BJ (cell line): ENCODE measurements around the gene ABL2. TPM values are rescaled to one million over a fixed set of nuclear protein-coding genes. Genes with fewer than 3 reads are reported as not detected.

Experiments used
- CTCF ChIA-PET: fragments of 350-600 bp; formaldehyde crosslinking; extraction: SDS; loops from one replicate; lab custom pipeline; 2021; ENCODE audit warnings: antibody characterized with exemption, inconsistent platforms; lab: Yijun Ruan, JAX
- POLR2A ChIA-PET: fragments of 300-600 bp; sonication (Branson Sonifier 250); formaldehyde crosslinking; extraction: SDS; loops from one replicate; lab custom pipeline; 2021; ENCODE audit warnings: antibody characterized with exemption; lab: Charles Lee
- DNase-seq: peaks from one replicate; pipeline ENCODE4 v3.0.0-alpha.2; 2011; ENCODE audit warnings: low read depth
- H3K27me3 ChIP-seq: 2 replicates; pipeline ENCODE4 v1.6.0; 2011; ENCODE audit warnings: low read length; ENCODE audit not compliant: control insufficient read depth, insufficient read depth
- H3K36me3 ChIP-seq: 2 replicates; pipeline ENCODE4 v1.5.1; 2011; ENCODE audit warnings: low read length; ENCODE audit not compliant: control insufficient read depth, insufficient read depth
- H3K4me3 ChIP-seq: 2 replicates; pipeline ENCODE4 v1.5.1; 2011; ENCODE audit warnings: low read depth, mild to moderate bottlenecking, control low read depth, low read length
- CTCF ChIP-seq: IDR thresholded peaks from 2 replicates; pipeline ENCODE4 v1.5.1; 2011; ENCODE audit warnings: low read depth, mild to moderate bottlenecking, control low read depth, inconsistent platforms, low read length, moderate library complexity; ENCODE audit not compliant: insufficient read depth
- polyA plus RNA-seq: library from polyadenylated mRNA; depleted of rRNA; stranded (reverse); fragments of >200 nt; gene quantifications from 2 replicates; pipeline ENCODE4 v1.2.3, GENCODE V29; 2011; rRNA removed
- small RNA-seq: library from RNA; depleted of rRNA; stranded (forward); fragments of <200 nt; gene quantifications from one replicate; pipeline ENCODE3, GENCODE V24; 2012; ENCODE audit warnings: low replicate concordance, low read depth; ENCODE audit not compliant: insufficient read length

The ABL2 gene
- polyA plus RNA-seq, 1 experiment, result 18.7 TPM

- Histone ChIP-seq H3K36me3 (no peaks in the 10 kb centered on the region; the same call in 1 of the 2 replicates), H3K27me3 (no peaks in the 10 kb centered on the region), H3K4me3 (no peak overlapping the region)
- ChIA-PET POLR2A (no interaction called here), CTCF (no interaction called here)
- TF ChIP-seq CTCF, result no peak
- no peak for DNase-seq
These were observed 176.7 kb downstream of the ABL2 start for GRCh38 chr1:179052776-179053175.

Small RNAs within 50 kb of the gene (small RNA-seq; reads per million reads assigned to genes)
- gene AL512326.2 (not detected), gene AL512326.3 (not detected), gene EIF4A1P11 (not detected), gene RF00272 (not detected)

Other genes starting within 250 kb of the ABL2 start
- gene FAM20B, start 203.8 kb downstream of the ABL2 start, polyA plus RNA-seq, result 30.0 and 36.2 TPM in 2 replicates
- 25.7 and 30.8 TPM in 2 replicates for gene TOR3A, start 147.6 kb downstream of the ABL2 start, polyA plus RNA-seq
- 12.3 and 30.2 TPM in 2 replicates for gene SOAT1, start 64.1 kb upstream of the ABL2 start, polyA plus RNA-seq
- 0.20 and 0.27 TPM in 2 replicates for gene AXDND1, start 136.3 kb upstream of the ABL2 start, polyA plus RNA-seq